Prostate gland (tissue), 2 donors: ENCODE data around the gene TSPAN18. TPM values are rescaled to one million over a fixed set of nuclear protein-coding genes. Genes with fewer than 3 reads are reported as not detected.

Experiments used
- DNase-seq: peaks from one replicate; pipeline ENCODE4 v3.0.0-alpha.2; 2019; ENCODE audit warnings: low spot score
- H3K27ac ChIP-seq, 2 donors: fragments of 200-600 bp; sonication (generic); 2 replicates each; pipeline ENCODE4 v1.5.1; 2017 to 2019
- H3K27me3 ChIP-seq: fragments of 200-600 bp; sonication (generic); replicated peaks from 2 replicates; pipeline ENCODE4 v1.5.1; 2019; ENCODE audit not compliant: insufficient read depth
- H3K36me3 ChIP-seq, 2 donors: fragments of 200-600 bp; sonication (generic); 1 replicate in 1 of 2; 2 replicates in 1 of 2; pipeline versions ENCODE4 v1.5.1 to v1.8.1; 2017 to 2019
- H3K4me1 ChIP-seq: fragments of 200-600 bp; sonication (generic); replicated peaks from 2 replicates; pipeline ENCODE4 v1.5.1; 2019
- H3K4me3 ChIP-seq, 2 donors: fragments of 200-600 bp; sonication (generic); 2 replicates each; pipeline ENCODE4 v1.5.1; 2017 to 2019
- H3K9me3 ChIP-seq: fragments of 200-600 bp; sonication (generic); 2 replicates; pipeline ENCODE4 v1.5.1; 2017
- CTCF ChIP-seq, 4 experiments: fragments of 200-600 bp in 2 of 4; fragments of 450-650 bp in 2 of 4; sonication (generic) in 2 of 4; IDR thresholded peaks; 1 replicate in 3 of 4; 2 replicates in 1 of 4; pipeline ENCODE4 v1.5.1; 2016 to 2019; ENCODE audit warnings: antibody characterized with exemption in 4 of 4, mild to moderate bottlenecking in 2 of 4, moderate library complexity in 2 of 4
- POLR2A ChIP-seq: fragments of 450-650 bp; IDR thresholded peaks from one replicate; pipeline ENCODE4 v1.6.1; 2016; ENCODE audit warnings: antibody characterized with exemption, mild to moderate bottlenecking
- POLR2AphosphoS5 ChIP-seq: sonication (generic); formaldehyde crosslinking; IDR thresholded peaks from one replicate; pipeline ENCODE4 v1.6.1; 2017; ENCODE audit warnings: antibody characterized with exemption
- WGBS: methylation state at CpG from one replicate; pipeline ENCODE4 v1.1.5; 2018; 5-methylcytosine and 5-hydroxymethylcytosine counted together
- intact Hi-C: fragments of 100-400 bp; cut with DNase I; formaldehyde crosslinking; loops from one replicate; pipeline ENCODE4 v1.14.2; 2022
- total RNA-seq, 2 donors: library from RNA; depleted of rRNA; stranded (reverse); fragments of >200 nt; gene quantifications; one replicate each; pipeline ENCODE4 v1.1.0, GENCODE V29; 2016

TSPAN18 gene
- total RNA-seq, 2 donors from 2014 or later: 4.1 to 6.6 TPM

DNA sequence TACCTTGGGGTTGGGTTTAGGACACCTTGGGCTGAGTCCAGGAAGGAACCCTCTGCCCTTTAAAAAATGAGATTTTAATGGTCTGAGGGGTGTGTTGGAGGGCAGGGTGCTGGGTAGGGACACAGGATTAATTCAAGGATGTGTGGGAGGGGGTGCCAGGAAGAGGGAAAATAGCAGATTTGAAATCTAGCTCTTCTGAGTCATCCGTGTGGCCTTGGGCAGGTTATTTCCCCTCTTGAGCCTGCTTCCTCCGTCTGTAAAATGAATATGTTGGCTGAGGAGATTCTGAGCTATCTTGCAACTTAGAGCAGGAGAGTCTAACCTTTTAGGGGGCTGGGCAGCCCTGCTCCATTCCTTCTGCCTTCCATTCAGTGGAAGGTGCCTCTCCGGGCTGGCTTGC lies 3.0 kb downstream of the TSPAN18 start:
- no peak overlapping the region for H3K27ac ChIP-seq
- H3K4me3 ChIP-seq: no peak overlapping the region
- TF ChIP-seq POLR2AphosphoS5 (no peak), CTCF (IDR thresholded peaks at IDR 0.05) (no peak), POLR2A (no peak)
- DNase-seq: no peak
- intact Hi-C loops: loop anchor here (5.0 to 10.0 kb wide), 3 partner anchors 33 to 165 kb away; partner anchors contain the start of gene CD82
- H3K4me1 ChIP-seq: no peaks in the 10 kb centered on the region
- H3K36me3 ChIP-seq: no peaks in the 10 kb centered on the region
- no peaks in the 10 kb centered on the region for H3K9me3 ChIP-seq
- no peaks in the 10 kb centered on the region for H3K27me3 ChIP-seq
- WGBS: 80% methylated on average over 3 of the region's 3 CpGs

GRCh38 chr11:44730775-44731174 lies 4.0 kb downstream of the TSPAN18 start:
- intact Hi-C loops: no loop called here
- Histone ChIP-seq H3K27ac (no peak overlapping the region), H3K9me3 (no peaks in the 10 kb centered on the region), H3K4me3 (no peak overlapping the region), H3K36me3 (no peaks in the 10 kb centered on the region), H3K4me1 (no peaks in the 10 kb centered on the region), H3K27me3 (no peaks in the 10 kb centered on the region)
- WGBS: 87% methylated on average over 5 of the region's 5 CpGs
- no peak for TF ChIP-seq POLR2A
- TF ChIP-seq POLR2AphosphoS5: no peak
- no peak for TF ChIP-seq CTCF (IDR thresholded peaks at IDR 0.05)
- DNase-seq: no peak

- 50% methylated on average over 12 of the region's 12 CpGs for WGBS
- DNase-seq: no peak
- H3K36me3 ChIP-seq: no peaks in the 10 kb centered on the region
- H3K4me1 ChIP-seq: no peaks in the 10 kb centered on the region
- H3K27me3 ChIP-seq: no peaks in the 10 kb centered on the region
- H3K9me3 ChIP-seq: no peaks in the 10 kb centered on the region
- intact Hi-C loops: no loop called here
- H3K27ac ChIP-seq: no peak overlapping the region
- no peak for TF ChIP-seq POLR2A
- no peak for TF ChIP-seq POLR2AphosphoS5
- TF ChIP-seq CTCF (IDR thresholded peaks at IDR 0.05): no peak
- no peak overlapping the region for H3K4me3 ChIP-seq
Measured at GRCh38 chr11:44731685-44732430, 5.1 kb downstream of the TSPAN18 start.

DNA sequence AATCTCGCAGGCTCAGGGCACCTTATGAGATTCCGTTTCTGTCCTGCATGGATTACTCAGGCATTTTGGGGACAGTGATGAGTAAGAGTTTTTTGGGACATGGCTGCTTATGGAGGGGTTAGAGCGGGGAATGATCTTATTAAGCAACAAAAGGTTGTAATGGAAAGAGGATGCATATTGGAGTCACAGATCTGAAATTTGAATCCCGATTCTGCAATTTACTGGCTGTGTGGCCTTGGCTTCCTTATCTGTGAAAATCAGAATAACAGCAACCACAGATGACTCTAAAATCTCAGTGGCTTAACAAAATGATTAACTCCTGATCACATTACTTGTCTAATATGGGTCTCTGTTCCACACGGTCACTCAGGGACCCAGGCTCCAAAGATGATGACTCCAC lies 5.8 kb downstream of the TSPAN18 start:
- intact Hi-C loops: no loop called here
- no peaks in the 10 kb centered on the region for H3K4me1 ChIP-seq
- no peaks in the 10 kb centered on the region for H3K9me3 ChIP-seq
- H3K27ac ChIP-seq: no peak overlapping the region
- DNase-seq: no peak
- TF ChIP-seq CTCF (IDR thresholded peaks at IDR 0.05) (no peak), POLR2A (no peak), POLR2AphosphoS5 (no peak)
- WGBS: 94% methylated on average over 5 of the region's 5 CpGs
- H3K4me3 ChIP-seq: no peak overlapping the region
- no peaks in the 10 kb centered on the region for H3K27me3 ChIP-seq
- H3K36me3 ChIP-seq: no peaks in the 10 kb centered on the region

- Histone ChIP-seq H3K4me1 (no peaks in the 10 kb centered on the region), H3K27me3 (no peaks in the 10 kb centered on the region), H3K4me3 (no peak overlapping the region), H3K9me3 (no peaks in the 10 kb centered on the region), H3K27ac (no peak overlapping the region), H3K36me3 (no peaks in the 10 kb centered on the region)
- intact Hi-C loops: no loop called here
- WGBS: 89% methylated on average over 2 of the region's 2 CpGs
- TF ChIP-seq POLR2A (no peak), CTCF (IDR thresholded peaks at IDR 0.05) (no peak), POLR2AphosphoS5 (no peak)
- no peak for DNase-seq
Measured at GRCh38 chr11:44733877-44734276, 7.1 kb downstream of the TSPAN18 start.
